Measurements from ENCODE around the gene IPO11. TPM values are rescaled to one million over a fixed set of nuclear protein-coding genes. Genes with fewer than 3 reads are reported as not detected.
A peak's percentile ranks its signal among the peaks of the same experiment; 100 is the strongest.

IPO11 gene
- total RNA-seq, 1 donor from 2014 or later: 41.0 TPM

DNA sequence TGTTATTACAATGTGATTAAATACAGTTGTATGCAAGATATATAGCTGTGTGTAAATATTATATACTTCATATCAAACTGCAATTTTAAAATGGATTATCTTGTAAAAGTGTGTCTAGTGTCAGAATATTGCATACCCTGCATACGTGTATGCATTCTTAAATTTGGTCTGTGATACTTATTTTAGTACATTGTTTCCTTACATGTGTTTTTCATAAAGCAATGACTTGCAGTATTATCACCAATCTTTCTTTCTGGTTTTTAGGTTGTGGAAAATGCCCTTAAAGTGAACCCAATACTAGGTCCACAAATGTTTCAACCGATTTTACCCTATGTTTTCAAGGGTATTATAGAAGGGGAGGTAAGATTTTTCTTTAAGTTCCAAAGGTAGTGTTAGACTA, 137.5 kb downstream of the IPO11 start:
- no peak overlapping the region for H3K4me3 Mint-ChIP-seq
- no peak for DNase-seq (ENCODE audit: extremely low spot score, unreplicated experiment)
- TF ChIP-seq, protein P1, sequence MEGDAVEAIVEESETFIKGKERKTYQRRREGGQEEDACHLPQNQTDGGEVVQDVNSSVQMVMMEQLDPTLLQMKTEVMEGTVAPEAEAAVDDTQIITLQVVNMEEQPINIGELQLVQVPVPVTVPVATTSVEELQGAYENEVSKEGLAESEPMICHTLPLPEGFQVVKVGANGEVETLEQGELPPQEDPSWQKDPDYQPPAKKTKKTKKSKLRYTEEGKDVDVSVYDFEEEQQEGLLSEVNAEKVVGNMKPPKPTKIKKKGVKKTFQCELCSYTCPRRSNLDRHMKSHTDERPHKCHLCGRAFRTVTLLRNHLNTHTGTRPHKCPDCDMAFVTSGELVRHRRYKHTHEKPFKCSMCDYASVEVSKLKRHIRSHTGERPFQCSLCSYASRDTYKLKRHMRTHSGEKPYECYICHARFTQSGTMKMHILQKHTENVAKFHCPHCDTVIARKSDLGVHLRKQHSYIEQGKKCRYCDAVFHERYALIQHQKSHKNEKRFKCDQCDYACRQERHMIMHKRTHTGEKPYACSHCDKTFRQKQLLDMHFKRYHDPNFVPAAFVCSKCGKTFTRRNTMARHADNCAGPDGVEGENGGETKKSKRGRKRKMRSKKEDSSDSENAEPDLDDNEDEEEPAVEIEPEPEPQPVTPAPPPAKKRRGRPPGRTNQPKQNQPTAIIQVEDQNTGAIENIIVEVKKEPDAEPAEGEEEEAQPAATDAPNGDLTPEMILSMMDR (conservative IDR thresholded peaks at IDR 0.05): no peak
- H3K27me3 Mint-ChIP-seq: no peaks in the 10 kb centered on the region
- no peaks in the 10 kb centered on the region for H3K4me1 Mint-ChIP-seq (ENCODE audit: unreplicated experiment)
- no peak overlapping the region for H3K27ac Mint-ChIP-seq
- peaks cover 17% of the 10 kb centered on the region for H3K36me3 Mint-ChIP-seq
- H3K9me3 Mint-ChIP-seq: no peaks in the 10 kb centered on the region

DNA sequence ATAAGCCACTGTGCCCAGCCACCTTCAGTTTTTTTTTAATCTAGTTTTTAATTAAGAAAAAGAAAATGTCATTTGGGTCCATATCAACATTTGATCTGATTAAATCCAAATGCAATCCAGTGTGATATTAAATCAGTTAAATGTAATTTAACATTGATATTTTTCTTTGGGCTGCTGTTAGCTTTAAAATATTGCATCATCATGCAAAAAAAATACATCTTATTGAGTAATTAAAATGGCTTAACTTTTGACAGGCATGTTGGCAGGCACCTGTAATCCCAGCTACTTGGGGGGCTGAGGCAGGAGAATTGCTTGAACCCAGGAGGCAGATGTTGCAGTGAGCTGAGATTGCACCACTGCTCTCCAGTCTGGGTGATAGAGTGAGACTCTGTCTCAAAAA, 143.4 kb downstream of the IPO11 start:
- Mint-ChIP-seq H3K4me3 (no peak overlapping the region), H3K9me3 (no peaks in the 10 kb centered on the region), H3K27ac (no peak overlapping the region), H3K36me3 (peaks cover 26% of the 10 kb centered on the region), H3K27me3 (no peaks in the 10 kb centered on the region), H3K4me1 (ENCODE audit: unreplicated experiment) (no peaks in the 10 kb centered on the region)
- TF ChIP-seq, protein P1 (conservative IDR thresholded peaks at IDR 0.05): no peak
- no peak for DNase-seq (ENCODE audit: extremely low spot score, unreplicated experiment)

DNA sequence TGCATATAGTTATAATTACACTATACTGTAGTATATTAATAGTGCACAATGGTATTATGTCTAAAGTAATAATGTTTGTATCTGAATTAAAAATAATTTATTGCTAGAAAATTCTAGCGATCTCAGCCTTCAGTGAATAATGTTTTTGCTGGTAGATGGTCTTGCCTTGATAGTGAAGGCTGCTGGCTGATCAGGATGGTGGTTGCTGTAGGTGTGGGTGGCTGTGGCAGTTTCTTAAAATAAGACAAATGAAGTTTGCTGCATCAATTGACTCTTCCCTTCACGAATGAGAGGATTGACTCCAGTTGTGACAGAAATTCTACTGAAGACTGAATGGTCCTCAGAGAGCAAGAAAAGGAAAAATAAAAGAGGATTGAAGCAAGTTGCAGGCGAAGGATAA, 146.4 kb downstream of the IPO11 start:
- no peaks in the 10 kb centered on the region for H3K4me1 Mint-ChIP-seq (ENCODE audit: unreplicated experiment)
- no peaks in the 10 kb centered on the region for H3K9me3 Mint-ChIP-seq
- no peak for DNase-seq (ENCODE audit: extremely low spot score, unreplicated experiment)
- peaks cover 32% of the 10 kb centered on the region for H3K36me3 Mint-ChIP-seq
- TF ChIP-seq, protein P1 (conservative IDR thresholded peaks at IDR 0.05): no peak
- H3K4me3 Mint-ChIP-seq: no peak overlapping the region
- no peak overlapping the region for H3K27ac Mint-ChIP-seq
- H3K27me3 Mint-ChIP-seq: no peaks in the 10 kb centered on the region

DNA sequence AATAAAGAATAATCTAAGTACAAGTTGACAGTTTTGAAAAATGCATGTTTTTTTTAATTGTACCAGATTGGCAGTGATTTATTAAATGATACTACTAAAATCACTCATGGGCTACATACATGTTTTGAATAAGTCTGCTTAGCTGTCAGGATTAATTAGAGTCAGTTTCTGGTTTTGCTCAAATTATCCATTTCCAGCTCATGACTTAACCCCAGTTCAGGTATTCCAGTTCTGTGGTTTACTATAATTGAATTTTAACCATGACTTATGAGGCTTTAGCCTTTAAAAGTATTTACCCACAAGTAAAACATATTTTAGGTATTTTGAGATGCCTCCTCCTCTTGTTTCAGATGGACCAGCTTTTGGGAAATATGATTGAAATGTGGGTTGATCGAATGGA, 148.2 kb downstream of the IPO11 start:
- TF ChIP-seq, protein P1 (conservative IDR thresholded peaks at IDR 0.05): no peak
- H3K36me3 Mint-ChIP-seq: peaks cover 42% of the 10 kb centered on the region
- no peaks in the 10 kb centered on the region for H3K9me3 Mint-ChIP-seq
- no peaks in the 10 kb centered on the region for H3K4me1 Mint-ChIP-seq (ENCODE audit: unreplicated experiment)
- no peak overlapping the region for H3K4me3 Mint-ChIP-seq
- no peaks in the 10 kb centered on the region for H3K27me3 Mint-ChIP-seq
- no peak for DNase-seq (ENCODE audit: extremely low spot score, unreplicated experiment)
- H3K27ac Mint-ChIP-seq: no peak overlapping the region

DNA sequence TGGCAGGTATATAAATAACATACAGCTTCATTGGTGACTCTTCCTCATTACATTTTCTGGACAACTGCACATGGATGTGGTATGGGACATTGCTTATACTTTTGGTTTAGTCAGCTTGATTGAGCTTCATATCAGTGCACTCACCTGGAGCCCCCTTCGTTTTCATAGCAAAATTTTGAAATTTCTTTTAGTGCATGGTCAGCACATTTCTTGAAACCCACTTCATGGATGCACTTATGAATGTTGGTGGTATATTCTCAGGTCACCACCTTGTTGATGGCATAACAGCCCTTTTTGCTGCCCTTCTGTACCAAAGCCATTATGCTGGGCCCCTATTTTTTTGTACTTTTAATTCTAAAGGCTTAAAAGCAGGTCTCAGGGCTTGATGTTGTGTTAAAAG, 149.3 kb downstream of the IPO11 start:
- DNase-seq (ENCODE audit: extremely low spot score, unreplicated experiment): no peak
- Mint-ChIP-seq H3K4me1 (ENCODE audit: unreplicated experiment) (no peaks in the 10 kb centered on the region), H3K36me3 (peaks cover 46% of the 10 kb centered on the region), H3K27me3 (no peaks in the 10 kb centered on the region), H3K27ac (no peak overlapping the region), H3K9me3 (no peaks in the 10 kb centered on the region), H3K4me3 (no peak overlapping the region)
- TF ChIP-seq, protein P1 (conservative IDR thresholded peaks at IDR 0.05): no peak

DNA sequence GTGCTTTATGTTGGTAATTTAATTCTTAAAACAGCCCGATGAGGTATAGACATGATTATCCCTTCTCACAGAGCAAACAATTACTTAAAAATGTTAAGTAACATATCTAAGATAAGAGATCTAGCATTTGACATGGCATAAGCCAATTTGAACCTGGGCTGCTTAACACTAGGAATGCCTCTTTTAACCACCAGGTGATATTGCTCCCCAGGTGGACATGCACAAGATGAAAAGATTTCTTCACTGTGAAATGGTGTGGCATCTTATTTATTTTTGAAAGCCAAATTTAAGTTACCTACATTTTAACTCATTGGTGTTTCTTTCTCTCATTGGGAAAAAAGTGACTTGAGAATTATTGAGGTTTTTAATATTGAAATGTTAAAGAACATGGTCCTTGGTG, 150.3 kb downstream of the IPO11 start:
- H3K4me1 Mint-ChIP-seq (ENCODE audit: unreplicated experiment): no peaks in the 10 kb centered on the region
- H3K36me3 Mint-ChIP-seq: peaks cover 47% of the 10 kb centered on the region
- no peak overlapping the region for H3K4me3 Mint-ChIP-seq
- DNase-seq (ENCODE audit: extremely low spot score, unreplicated experiment): no peak
- TF ChIP-seq, protein P1 (conservative IDR thresholded peaks at IDR 0.05): peak; percentile 41
- H3K9me3 Mint-ChIP-seq: no peaks in the 10 kb centered on the region
- H3K27ac Mint-ChIP-seq: no peak overlapping the region
- no peaks in the 10 kb centered on the region for H3K27me3 Mint-ChIP-seq

All from type B pancreatic cell (in vitro differentiated cells).